IMR-90 (cell line): ENCODE data around the gene SLC2A13. TPM values are rescaled to one million over a fixed set of nuclear protein-coding genes. Genes with fewer than 3 reads are reported as not detected.

Experiments
- ATAC-seq: fragments of 200-7000 bp; cut with Tn5 transposase; 2 replicates; pipeline ENCODE4 v1.9.1; 2020; ENCODE audit warnings: low read depth, mild to moderate bottlenecking, moderate library complexity
- BruUV-seq: library from RNA; stranded (reverse); fragments of 400-500 nt; replicated peaks from 2 replicates; lab custom pipeline; 2021; lab: Mats Ljungman, UMichigan
- CTCF ChIA-PET: fragments of 300-600 bp; formaldehyde crosslinking; extraction: SDS; loops from one replicate; lab custom pipeline; 2021; ENCODE audit warnings: antibody characterized with exemption; lab: Yijun Ruan, JAX
- POLR2A ChIA-PET: fragments of 300-600 bp; sonication (Branson Sonifier 250); formaldehyde crosslinking; loops from one replicate; lab custom pipeline; 2022; ENCODE audit warnings: antibody characterized with exemption; ENCODE audit not compliant: unreplicated experiment; lab: Charles Lee
- DNase-seq: peaks from one replicate; pipeline ENCODE4 v3.0.0; 2013
- H2AFZ ChIP-seq: replicated peaks from 2 replicates; pipeline ENCODE3; 2013; ENCODE audit warnings: low read length, mild to moderate bottlenecking; ENCODE audit not compliant: poor library complexity
- H2AK5ac ChIP-seq: 2 replicates; pipeline ENCODE4 v1.6.1; 2013; ENCODE audit warnings: low read depth, low read length, inconsistent platforms
- H2AK9ac ChIP-seq: replicated peaks from 2 replicates; pipeline ENCODE3; 2013; ENCODE audit warnings: mild to moderate bottlenecking, low read depth, low read length, moderate library complexity; ENCODE audit not compliant: poor library complexity
- H2BK120ac ChIP-seq: 2 replicates; pipeline ENCODE4 v1.6.1; 2013; ENCODE audit warnings: low read depth, low read length, inconsistent platforms
- H2BK15ac ChIP-seq: 3 replicates; pipeline ENCODE4 v1.6.1; 2013; ENCODE audit warnings: low read depth, low read length, inconsistent platforms
- H2BK20ac ChIP-seq: 2 replicates; pipeline ENCODE4 v1.6.1; 2013; ENCODE audit warnings: low read depth, mild to moderate bottlenecking, inconsistent platforms, low read length, moderate library complexity
- H2BK5ac ChIP-seq: 2 replicates; pipeline ENCODE4 v1.6.1; 2013; ENCODE audit warnings: mild to moderate bottlenecking, low read depth, low read length, inconsistent platforms; ENCODE audit not compliant: poor library complexity, severe bottlenecking
- H3K14ac ChIP-seq: replicated peaks from 2 replicates; pipeline ENCODE4 v1.6.1; 2013; ENCODE audit warnings: low read depth, low read length, inconsistent platforms
- H3K18ac ChIP-seq: 2 replicates; pipeline ENCODE4 v1.6.1; 2013; ENCODE audit warnings: low read depth, low read length, control low read depth
- H3K23ac ChIP-seq: 2 replicates; pipeline ENCODE4 v1.6.1; 2013; ENCODE audit warnings: low read depth, low read length, inconsistent platforms
- H3K27ac ChIP-seq: 2 replicates; pipeline ENCODE4 v1.5.1; 2013; ENCODE audit warnings: mild to moderate bottlenecking, control low read depth, low read length; ENCODE audit not compliant: insufficient read depth
- H3K27me3 ChIP-seq: 2 replicates; pipeline ENCODE4 v1.6.1; 2013; ENCODE audit warnings: low read length; ENCODE audit not compliant: control insufficient read depth, insufficient read depth
- H3K36me3 ChIP-seq: 2 replicates; pipeline ENCODE4 v1.6.1; 2013; ENCODE audit warnings: low read length, mixed read lengths; ENCODE audit not compliant: control insufficient read depth, insufficient read depth
- H3K4ac ChIP-seq: 2 replicates; pipeline ENCODE4 v1.6.1; 2013; ENCODE audit warnings: low read depth, low read length, inconsistent platforms
- H3K4me1 ChIP-seq: 2 replicates; pipeline ENCODE4 v1.6.1; 2013; ENCODE audit warnings: low read length, mixed read lengths; ENCODE audit not compliant: control insufficient read depth, insufficient read depth
- H3K4me2 ChIP-seq: 2 replicates; pipeline ENCODE4 v1.6.1; 2013; ENCODE audit warnings: low read depth, mild to moderate bottlenecking, control low read depth, low read length, moderate library complexity
- H3K4me3 ChIP-seq: 2 replicates; pipeline ENCODE4 v1.5.1; 2013; ENCODE audit warnings: low read depth, mild to moderate bottlenecking, control low read depth, low read length, moderate library complexity; ENCODE audit not compliant: insufficient read depth
- H3K56ac ChIP-seq: 2 replicates; pipeline ENCODE4 v1.6.1; 2013; ENCODE audit warnings: low read length, inconsistent platforms; ENCODE audit not compliant: insufficient read depth; ENCODE audit errors: extremely low read depth
- H3K79me1 ChIP-seq, 2 experiments: 2 replicates each; pipeline ENCODE4 v1.6.1; 2013; ENCODE audit warnings: low read length in 2 of 2, inconsistent platforms in 1 of 2, low read depth in 1 of 2
- H3K9ac ChIP-seq: 2 replicates; pipeline ENCODE4 v1.6.1; 2013; ENCODE audit warnings: low read depth, low read length, control low read depth
- H3K9me1 ChIP-seq: 2 replicates; pipeline ENCODE4 v1.6.1; 2013; ENCODE audit warnings: low read length, inconsistent platforms; ENCODE audit not compliant: insufficient read depth
- H3K9me3 ChIP-seq: 2 replicates; pipeline ENCODE4 v1.6.1; 2013; ENCODE audit warnings: low read length; ENCODE audit not compliant: control insufficient read depth, insufficient read depth
- H4K20me1 ChIP-seq: 2 replicates; pipeline ENCODE4 v1.6.1; 2013; ENCODE audit warnings: low read length, inconsistent platforms; ENCODE audit not compliant: insufficient read depth
- H4K5ac ChIP-seq: 2 replicates; pipeline ENCODE4 v1.6.1; 2013; ENCODE audit warnings: mild to moderate bottlenecking, low read depth, low read length, control low read depth
- H4K8ac ChIP-seq, 2 experiments: 2 replicates each; pipeline ENCODE4 v1.6.1; 2013; ENCODE audit warnings: low read depth in 2 of 2, low read length in 2 of 2, control low read depth in 1 of 2, inconsistent platforms in 1 of 2
- H4K91ac ChIP-seq: 2 replicates; pipeline ENCODE4 v1.6.1; 2013; ENCODE audit warnings: low read depth, low read length, inconsistent platforms; ENCODE audit not compliant: insufficient read depth
- FOS ChIP-seq: fragments of 150-350 bp; IDR thresholded peaks from 2 replicates; pipeline ENCODE4 v1.6.1; 2016; ENCODE audit warnings: low read depth, low read length
- MAFK ChIP-seq: IDR thresholded peaks from 2 replicates; pipeline ENCODE4 v1.6.1; 2012; ENCODE audit warnings: low read depth, low read length, improper control_type of control experiment
- NFE2L2 ChIP-seq: fragments of 150-350 bp; IDR thresholded peaks from 2 replicates; pipeline ENCODE4 v1.6.1; 2016; ENCODE audit warnings: low read depth, mild to moderate bottlenecking, low read length
- POLR2A ChIP-seq: IDR thresholded peaks from 2 replicates; pipeline ENCODE4 v1.6.1; 2012; ENCODE audit warnings: mild to moderate bottlenecking, low read depth, low read length
- WGBS, 2 experiments: methylation state at CpG; one replicate each; pipeline versions ENCODE4 v1.1.5 to v1.1.7; 2013; ENCODE audit warnings: missing lambda C conversion rate in 2 of 2; ENCODE audit not compliant: insufficient read length in 1 of 2; ENCODE audit errors: extremely low coverage in 2 of 2; 5-methylcytosine and 5-hydroxymethylcytosine counted together
- dilution Hi-C: fragments of 300-500 bp; cut with HindIII; formaldehyde crosslinking; loops from one replicate; pipeline ENCODE4 v1.14.3; 2018; ENCODE audit warnings: low sequenced_read_pairs; ENCODE audit not compliant: unreplicated experiment
- in situ Hi-C: fragments of 300-500 bp; cut with MboI; formaldehyde crosslinking; loops from 3 replicates; pipeline ENCODE4 v1.14.3; 2019; ENCODE audit warnings: low sequenced_read_pairs, inconsistent platforms, mixed read lengths
- intact Hi-C: fragments of 100-400 bp; cut with micrococcal nuclease; formaldehyde crosslinking; loops from 2 replicates; pipeline ENCODE4 v1.10.0; 2022
- polyA plus RNA-seq, 3 experiments: library from polyadenylated mRNA; depleted of rRNA; stranded (reverse); fragments of >200 nt; gene quantifications; 2 replicates each; pipeline ENCODE4 v1.2.3, GENCODE V29; 2012; ENCODE audit warnings: low replicate concordance in 1 of 3
- total RNA-seq: library from RNA; depleted of rRNA; stranded (reverse); fragments of >200 nt; gene quantifications from 2 replicates; pipeline ENCODE4 v1.2.3, GENCODE V29; 2012

Gene SLC2A13
- total and polyA plus RNA-seq, 2 of the 4 experiments (the other 2 are of a cell fraction) = 1.5 to 3.9 TPM

DNA sequence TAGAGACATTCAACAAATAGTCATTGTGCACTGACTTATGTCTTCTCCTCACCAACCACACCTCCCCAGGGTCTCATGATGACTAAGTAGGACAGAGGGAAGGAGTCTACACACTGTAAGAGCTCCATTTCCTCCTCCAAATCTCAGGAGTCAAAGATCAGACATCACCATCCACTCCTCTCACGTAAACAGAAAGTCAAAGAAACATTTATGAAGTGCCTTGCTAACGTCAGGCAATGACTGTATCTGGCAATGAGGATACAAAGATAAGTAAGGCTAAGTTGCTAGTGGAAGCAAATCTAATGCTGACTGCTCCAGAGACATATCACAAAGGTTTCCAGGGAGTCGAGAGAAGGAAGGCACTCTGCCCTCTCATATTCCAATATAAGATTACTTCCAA, 88.9 kb downstream of the SLC2A13 start:
- Histone ChIP-seq H3K36me3 (no peaks in the 10 kb centered on the region), H3K4me3 (no peak overlapping the region), H2AFZ (no peak overlapping the region), H2BK15ac (no peak overlapping the region), H2AK9ac (no peak overlapping the region), H3K4me2 (peak overlapping the region; percentile 2; the same call in 1 of the 2 replicates), H4K91ac (no peak overlapping the region), H3K4me1 (peaks cover 3% of the 10 kb centered on the region), H3K79me1 (no peaks in the 10 kb centered on the region), H3K18ac (no peak overlapping the region), H4K5ac (no peak overlapping the region), H3K23ac (no peak overlapping the region), H3K56ac (no peak overlapping the region), H3K14ac (no peak overlapping the region), H3K27ac (no peak overlapping the region), H2BK20ac (no peak overlapping the region), H4K8ac (no peak overlapping the region), H3K9ac (no peak overlapping the region), H2AK5ac (no peak overlapping the region), H3K9me3 (no peaks in the 10 kb centered on the region), H3K27me3 (no peaks in the 10 kb centered on the region), H3K4ac (no peak overlapping the region), H4K20me1 (no peaks in the 10 kb centered on the region), H2BK5ac (no peak overlapping the region), H2BK120ac (no peak overlapping the region), H3K9me1 (peaks cover 4% of the 10 kb centered on the region)
- ChIA-PET POLR2A (no interaction called here), CTCF (interaction anchor here (1.3 kb wide), 1 partner anchor 16 kb away, joined by 3 read pairs; no protein-coding TSS in a partner anchor)
- TF ChIP-seq NFE2L2 (no peak), POLR2A (no peak), MAFK (peak; percentile 17; the same call in 1 of the 2 replicates), FOS (peak; percentile 42; the same call in 1 of the 2 replicates)
- BruUV-seq = no TSS peak
- ATAC-seq = peak; percentile 89
- peak; percentile 89 for DNase-seq
- intact Hi-C loops = loop anchor here (10.0 kb wide), 1 partner anchor 252 kb away; no protein-coding TSS in a partner anchor
- WGBS, 2 experiments = no CpG with 5 or more reads among the region's 3 CpGs
- in situ Hi-C loops = no loop called here
- dilution Hi-C loops = no loop called here
